GM12864 (cell line): Measurements from ENCODE around the gene LAT.

Experiments
- DNase-seq: peaks from one replicate; pipeline ENCODE4 v3.0.0-alpha.2; 2011; ENCODE audit warnings: low read depth
- H3K4me3 ChIP-seq: 2 replicates; pipeline ENCODE4 v1.5.1; 2011; ENCODE audit warnings: mild to moderate bottlenecking, low read depth, low read length, control low read depth
- TF ChIP-seq, protein P1 (sequence below): IDR thresholded peaks from 2 replicates; pipeline ENCODE4 v1.5.1; 2011; ENCODE audit warnings: low read depth, mild to moderate bottlenecking, moderate library complexity, low read length, control low read depth, inconsistent platforms; ENCODE audit errors: missing control alignments

LAT gene

DNA sequence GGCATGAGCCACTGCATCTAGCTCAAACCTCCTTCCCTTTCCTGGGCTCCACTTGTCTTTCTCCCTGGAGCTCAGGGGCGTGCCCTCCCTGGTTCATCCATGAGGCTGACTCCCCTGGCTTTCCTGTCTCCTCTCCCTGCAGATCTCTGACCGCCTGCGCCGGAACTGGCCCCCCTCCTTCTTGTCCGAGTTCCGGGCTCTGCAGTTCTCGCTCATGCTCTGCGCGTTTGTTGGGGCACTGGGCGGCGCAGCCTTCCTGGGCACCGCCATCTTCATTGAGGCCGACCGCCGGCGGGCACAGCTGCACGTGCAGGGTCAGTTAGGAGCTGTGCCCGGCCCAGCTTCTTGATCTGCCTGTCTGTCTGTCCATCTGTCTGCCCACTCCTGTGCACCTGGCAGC, 1.2 kb upstream of the LAT start:
- no peak overlapping the region for H3K4me3 ChIP-seq
- TF ChIP-seq, protein P1, sequence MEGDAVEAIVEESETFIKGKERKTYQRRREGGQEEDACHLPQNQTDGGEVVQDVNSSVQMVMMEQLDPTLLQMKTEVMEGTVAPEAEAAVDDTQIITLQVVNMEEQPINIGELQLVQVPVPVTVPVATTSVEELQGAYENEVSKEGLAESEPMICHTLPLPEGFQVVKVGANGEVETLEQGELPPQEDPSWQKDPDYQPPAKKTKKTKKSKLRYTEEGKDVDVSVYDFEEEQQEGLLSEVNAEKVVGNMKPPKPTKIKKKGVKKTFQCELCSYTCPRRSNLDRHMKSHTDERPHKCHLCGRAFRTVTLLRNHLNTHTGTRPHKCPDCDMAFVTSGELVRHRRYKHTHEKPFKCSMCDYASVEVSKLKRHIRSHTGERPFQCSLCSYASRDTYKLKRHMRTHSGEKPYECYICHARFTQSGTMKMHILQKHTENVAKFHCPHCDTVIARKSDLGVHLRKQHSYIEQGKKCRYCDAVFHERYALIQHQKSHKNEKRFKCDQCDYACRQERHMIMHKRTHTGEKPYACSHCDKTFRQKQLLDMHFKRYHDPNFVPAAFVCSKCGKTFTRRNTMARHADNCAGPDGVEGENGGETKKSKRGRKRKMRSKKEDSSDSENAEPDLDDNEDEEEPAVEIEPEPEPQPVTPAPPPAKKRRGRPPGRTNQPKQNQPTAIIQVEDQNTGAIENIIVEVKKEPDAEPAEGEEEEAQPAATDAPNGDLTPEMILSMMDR = no peak
- DNase-seq = no peak

- no peak overlapping the region for H3K4me3 ChIP-seq
- TF ChIP-seq, protein P1 = no peak
- no peak for DNase-seq
Observed at GRCh38 chr16:28984091-28984490, 761 bp upstream of the LAT start.

- TF ChIP-seq, protein P1 = no peak
- H3K4me3 ChIP-seq = peak overlapping the region; percentile 45
- no peak for DNase-seq
Observed at GRCh38 chr16:28985211-28986041, 574 bp downstream of the LAT start.

DNA sequence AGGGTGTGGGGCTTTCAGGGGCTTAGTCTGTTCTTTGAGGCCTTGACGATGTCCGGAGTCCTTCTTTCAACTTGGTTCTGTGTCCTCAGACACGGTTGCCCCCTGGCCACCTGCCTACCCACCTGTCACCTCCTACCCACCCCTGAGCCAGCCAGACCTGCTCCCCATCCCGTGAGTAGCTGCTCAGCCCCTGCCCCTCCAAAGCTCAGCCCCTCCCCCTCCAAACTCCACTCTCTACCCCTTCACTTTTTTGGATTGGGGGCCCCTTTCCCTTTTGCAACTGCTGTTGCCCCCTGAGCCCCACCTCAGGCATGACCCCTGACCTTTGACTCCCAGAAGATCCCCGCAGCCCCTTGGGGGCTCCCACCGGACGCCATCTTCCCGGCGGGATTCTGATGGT, 1.2 kb downstream of the LAT start:
- H3K4me3 ChIP-seq = no peak overlapping the region
- DNase-seq = no peak
- TF ChIP-seq, protein P1 = no peak

DNA sequence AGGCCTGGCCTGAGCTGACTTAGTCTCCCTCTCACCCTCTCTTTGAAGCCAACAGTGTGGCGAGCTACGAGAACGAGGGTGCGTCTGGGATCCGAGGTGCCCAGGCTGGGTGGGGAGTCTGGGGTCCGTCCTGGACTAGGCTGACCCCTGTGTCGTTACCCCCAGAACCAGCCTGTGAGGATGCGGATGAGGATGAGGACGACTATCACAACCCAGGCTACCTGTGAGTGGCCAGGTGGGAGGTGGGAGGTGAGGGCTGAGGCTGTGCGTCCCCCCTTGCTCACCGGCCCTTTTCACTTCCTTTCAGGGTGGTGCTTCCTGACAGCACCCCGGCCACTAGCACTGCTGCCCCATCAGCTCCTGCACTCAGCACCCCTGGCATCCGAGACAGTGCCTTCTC, 1.6 kb downstream of the LAT start:
- no peak for DNase-seq
- no peak overlapping the region for H3K4me3 ChIP-seq
- TF ChIP-seq, protein P1 = no peak

DNA sequence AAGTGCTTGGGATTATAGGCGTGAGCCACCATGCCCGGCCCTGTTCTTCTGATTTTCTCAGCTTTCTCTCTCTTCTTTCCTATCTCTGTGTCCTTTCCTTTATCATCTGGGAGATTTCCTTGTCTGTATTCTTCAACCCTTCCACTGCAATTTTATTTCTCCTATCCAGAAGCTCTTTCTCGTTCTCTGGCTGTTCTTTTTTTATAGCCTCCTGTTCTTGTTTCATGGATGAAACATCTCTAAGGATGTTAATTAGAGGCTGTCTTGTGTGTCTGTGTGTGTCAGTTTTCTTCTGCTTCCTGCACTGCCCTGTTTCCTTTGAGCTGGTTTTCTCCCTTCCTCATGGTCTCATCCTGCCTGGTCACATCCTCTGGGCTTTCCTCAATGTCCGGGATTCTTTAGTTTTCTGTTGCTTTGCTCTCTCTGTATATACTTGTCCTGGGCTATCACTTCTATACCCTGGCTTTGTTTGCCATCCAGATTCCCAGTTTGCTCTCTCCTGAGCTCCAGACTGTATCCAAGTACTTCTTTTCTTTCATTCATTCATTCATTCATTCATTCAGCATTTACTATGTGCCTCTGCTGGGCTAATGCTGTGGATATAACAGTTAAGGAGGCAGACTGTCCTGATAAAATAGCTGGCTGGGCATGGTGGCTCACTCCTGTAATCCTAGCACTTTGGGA, 2.5 kb downstream of the LAT start:
- TF ChIP-seq, protein P1 = no peak
- no peak for DNase-seq
- H3K4me3 ChIP-seq = no peak overlapping the region
